K562 (cell line): ENCODE data around the gene GDF2. TPM values are rescaled to one million over a fixed set of nuclear protein-coding genes. Genes with fewer than 3 reads are reported as not detected.

ENCODE experiments used
- ATF2 ChIP-seq: sonication (generic); formaldehyde crosslinking; IDR thresholded peaks from 2 replicates; pipeline ENCODE4 v1.8.1; 2022; ENCODE audit warnings: missing genetic modification reagents
- COPS2 ChIP-seq: fragments of 450-650 bp; conservative IDR thresholded peaks from 2 replicates; pipeline ENCODE4 v1.6.1; 2016; ENCODE audit warnings: mild to moderate bottlenecking, moderate library complexity
- DIDO1 ChIP-seq: fragments of 450-650 bp; IDR thresholded peaks from 2 replicates; pipeline ENCODE4 v1.6.1; 2016; ENCODE audit warnings: low read depth, missing biosample characterization, missing genetic modification characterization
- ERF ChIP-seq: fragments of 450-650 bp; formaldehyde crosslinking; IDR thresholded peaks from 2 replicates; pipeline ENCODE4 v1.4.0; 2020; ENCODE audit warnings: mild to moderate bottlenecking, mixed read lengths
- ESRRA ChIP-seq: fragments of 450-650 bp; IDR thresholded peaks from 2 replicates; pipeline ENCODE4 v1.6.1; 2014; ENCODE audit warnings: low read depth, mild to moderate bottlenecking, moderate library complexity, borderline replicate concordance
- GATA2 ChIP-seq: sonication (generic); formaldehyde crosslinking; IDR thresholded peaks from 2 replicates; pipeline ENCODE4 v1.4.0; 2020; ENCODE audit warnings: mild to moderate bottlenecking, missing genetic modification reagents
- RBM25 ChIP-seq: fragments of 200-400 bp; formaldehyde crosslinking; IDR thresholded peaks from 2 replicates; pipeline ENCODE4 v1.6.1; 2018; ENCODE audit warnings: low read length, low read depth, moderate library complexity; ENCODE audit not compliant: severe bottlenecking
- SMARCA5 ChIP-seq: fragments of 450-650 bp; IDR thresholded peaks from 2 replicates; pipeline ENCODE4 v1.6.1; 2016
- TAL1 ChIP-seq: fragments of 450-650 bp; IDR thresholded peaks from 2 replicates; pipeline ENCODE4 v1.6.1; 2016; ENCODE audit warnings: mild to moderate bottlenecking
- ZFPM2 ChIP-seq: fragments of 250-450 bp; sonication (Bioruptor Pico); IDR thresholded peaks from 2 replicates; pipeline ENCODE4 v1.5.1; 2022; ENCODE audit warnings: mild to moderate bottlenecking
- ZNF23 ChIP-seq: fragments of 250-450 bp; sonication (Bioruptor Pico); IDR thresholded peaks from 2 replicates; pipeline ENCODE4 v1.4.0; 2020; ENCODE audit warnings: mild to moderate bottlenecking
- ZNF609 ChIP-seq: sonication (generic); formaldehyde crosslinking; IDR thresholded peaks from 2 replicates; pipeline ENCODE4 v1.8.1; 2023; ENCODE audit warnings: missing genetic modification reagents, mild to moderate bottlenecking, borderline replicate concordance
- ZNF780A ChIP-seq: fragments of 250-450 bp; sonication (Bioruptor Pico); IDR thresholded peaks from 2 replicates; pipeline ENCODE4 v1.5.0; 2021; ENCODE audit warnings: mild to moderate bottlenecking
- polyA plus RNA-seq, 8 experiments: library from polyadenylated mRNA; depleted of rRNA in 4 of 8; stranded (reverse) in 5 of 8; unstranded in 3 of 8; fragments of >200 nt; fragmentation: Nextera tagmentation in 2 of 8; fragmentation: Illumina TruSeq in 1 of 8; extraction: Ambion mirVana in 2 of 8; extraction: Trizol in 1 of 8; gene quantifications; 2 replicates each; pipeline versions ENCODE4 v1.2.1 to v1.2.3, GENCODE V29; 2011 to 2014; ENCODE audit warnings: inconsistent platforms in 1 of 8, missing spikeins in 1 of 8
- total RNA-seq, 7 experiments: library from RNA; depleted of rRNA in 6 of 7; stranded (reverse); fragments of >200 nt in 6 of 7; fragmentation: Illumina TruSeq in 2 of 7; extraction: Trizol in 2 of 7; gene quantifications; 2 replicates each; pipeline versions ENCODE4 v1.2.1 to v1.2.3, GENCODE V29; 2011 to 2021; ENCODE audit warnings: low replicate concordance in 1 of 7
- TF ChIP-seq, protein P1 (sequence below): fragments of 450-650 bp; formaldehyde crosslinking; IDR thresholded peaks from 2 replicates; pipeline ENCODE4 v1.4.0; 2022; ENCODE audit warnings: missing genetic modification characterization
- TF ChIP-seq, protein P2 (sequence below): fragments of 450-650 bp; IDR thresholded peaks from 2 replicates; pipeline ENCODE4 v1.7.1; 2018; ENCODE audit warnings: mild to moderate bottlenecking, low read depth; ENCODE audit not compliant: partially characterized antibody
- TF ChIP-seq, protein P3 (sequence below): fragments of 200-800 bp; sonication (Bioruptor generic); IDR thresholded peaks from 2 replicates; pipeline ENCODE4 v1.6.1; 2017; ENCODE audit warnings: missing genetic modification characterization, missing compliant biosample characterization

Gene GDF2
- total and polyA plus RNA-seq, 9 of the 15 experiments (the other 6 are each of a cell fraction or from before 2014, with no cell fraction given), result 0.08 to 0.58 (median 0.27) TPM; not detected in 2

GRCh38 chr10:47306387-47307210 lies 15.7 kb upstream of the GDF2 start (continued):
- no peak for TF ChIP-seq ATF2 (CRISPR knock-in tag)
- TF ChIP-seq ERF (CRISPR knock-in tag), result no peak
- TF ChIP-seq SMARCA5, result no peak
- peak; percentile 71 for TF ChIP-seq GATA2 (CRISPR knock-in tag)
- TF ChIP-seq ZFPM2, result no peak
- no peak for TF ChIP-seq DIDO1 (tag)
- TF ChIP-seq TAL1, result peak; percentile 81
- TF ChIP-seq ZNF780A (CRISPR knock-in tag), result no peak
- no peak for TF ChIP-seq ZNF609
- TF ChIP-seq ESRRA, result no peak
- no peak for TF ChIP-seq RBM25
- no peak for TF ChIP-seq ZNF23 (CRISPR knock-in tag)
- TF ChIP-seq, protein P1, sequence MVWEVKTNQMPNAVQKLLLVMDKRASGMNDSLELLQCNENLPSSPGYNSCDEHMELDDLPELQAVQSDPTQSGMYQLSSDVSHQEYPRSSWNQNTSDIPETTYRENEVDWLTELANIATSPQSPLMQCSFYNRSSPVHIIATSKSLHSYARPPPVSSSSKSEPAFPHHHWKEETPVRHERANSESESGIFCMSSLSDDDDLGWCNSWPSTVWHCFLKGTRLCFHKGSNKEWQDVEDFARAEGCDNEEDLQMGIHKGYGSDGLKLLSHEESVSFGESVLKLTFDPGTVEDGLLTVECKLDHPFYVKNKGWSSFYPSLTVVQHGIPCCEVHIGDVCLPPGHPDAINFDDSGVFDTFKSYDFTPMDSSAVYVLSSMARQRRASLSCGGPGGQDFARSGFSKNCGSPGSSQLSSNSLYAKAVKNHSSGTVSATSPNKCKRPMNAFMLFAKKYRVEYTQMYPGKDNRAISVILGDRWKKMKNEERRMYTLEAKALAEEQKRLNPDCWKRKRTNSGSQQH (CRISPR knock-in tag), result no peak
- no peak for TF ChIP-seq COPS2
- TF ChIP-seq, protein P2, sequence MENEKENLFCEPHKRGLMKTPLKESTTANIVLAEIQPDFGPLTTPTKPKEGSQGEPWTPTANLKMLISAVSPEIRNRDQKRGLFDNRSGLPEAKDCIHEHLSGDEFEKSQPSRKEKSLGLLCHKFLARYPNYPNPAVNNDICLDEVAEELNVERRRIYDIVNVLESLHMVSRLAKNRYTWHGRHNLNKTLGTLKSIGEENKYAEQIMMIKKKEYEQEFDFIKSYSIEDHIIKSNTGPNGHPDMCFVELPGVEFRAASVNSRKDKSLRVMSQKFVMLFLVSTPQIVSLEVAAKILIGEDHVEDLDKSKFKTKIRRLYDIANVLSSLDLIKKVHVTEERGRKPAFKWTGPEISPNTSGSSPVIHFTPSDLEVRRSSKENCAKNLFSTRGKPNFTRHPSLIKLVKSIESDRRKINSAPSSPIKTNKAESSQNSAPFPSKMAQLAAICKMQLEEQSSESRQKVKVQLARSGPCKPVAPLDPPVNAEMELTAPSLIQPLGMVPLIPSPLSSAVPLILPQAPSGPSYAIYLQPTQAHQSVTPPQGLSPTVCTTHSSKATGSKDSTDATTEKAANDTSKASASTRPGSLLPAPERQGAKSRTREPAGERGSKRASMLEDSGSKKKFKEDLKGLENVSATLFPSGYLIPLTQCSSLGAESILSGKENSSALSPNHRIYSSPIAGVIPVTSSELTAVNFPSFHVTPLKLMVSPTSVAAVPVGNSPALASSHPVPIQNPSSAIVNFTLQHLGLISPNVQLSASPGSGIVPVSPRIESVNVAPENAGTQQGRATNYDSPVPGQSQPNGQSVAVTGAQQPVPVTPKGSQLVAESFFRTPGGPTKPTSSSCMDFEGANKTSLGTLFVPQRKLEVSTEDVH, result no peak
- TF ChIP-seq, protein P3, sequence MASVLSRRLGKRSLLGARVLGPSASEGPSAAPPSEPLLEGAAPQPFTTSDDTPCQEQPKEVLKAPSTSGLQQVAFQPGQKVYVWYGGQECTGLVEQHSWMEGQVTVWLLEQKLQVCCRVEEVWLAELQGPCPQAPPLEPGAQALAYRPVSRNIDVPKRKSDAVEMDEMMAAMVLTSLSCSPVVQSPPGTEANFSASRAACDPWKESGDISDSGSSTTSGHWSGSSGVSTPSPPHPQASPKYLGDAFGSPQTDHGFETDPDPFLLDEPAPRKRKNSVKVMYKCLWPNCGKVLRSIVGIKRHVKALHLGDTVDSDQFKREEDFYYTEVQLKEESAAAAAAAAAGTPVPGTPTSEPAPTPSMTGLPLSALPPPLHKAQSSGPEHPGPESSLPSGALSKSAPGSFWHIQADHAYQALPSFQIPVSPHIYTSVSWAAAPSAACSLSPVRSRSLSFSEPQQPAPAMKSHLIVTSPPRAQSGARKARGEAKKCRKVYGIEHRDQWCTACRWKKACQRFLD, result no peak
